ENCODE data around the gene ZNF90. TPM values are rescaled to one million over a fixed set of nuclear protein-coding genes. Genes with fewer than 3 reads are reported as not detected.

Gene ZNF90
- total RNA-seq, result 14.6 and 15.8 TPM in 2 replicates
- 2.8 TPM for total RNA-seq (2013)
- polyA plus RNA-seq, result 8.4 and 9.7 TPM in 2 replicates
- 1.3 and 2.1 TPM in 2 replicates for polyA minus RNA-seq

DNA sequence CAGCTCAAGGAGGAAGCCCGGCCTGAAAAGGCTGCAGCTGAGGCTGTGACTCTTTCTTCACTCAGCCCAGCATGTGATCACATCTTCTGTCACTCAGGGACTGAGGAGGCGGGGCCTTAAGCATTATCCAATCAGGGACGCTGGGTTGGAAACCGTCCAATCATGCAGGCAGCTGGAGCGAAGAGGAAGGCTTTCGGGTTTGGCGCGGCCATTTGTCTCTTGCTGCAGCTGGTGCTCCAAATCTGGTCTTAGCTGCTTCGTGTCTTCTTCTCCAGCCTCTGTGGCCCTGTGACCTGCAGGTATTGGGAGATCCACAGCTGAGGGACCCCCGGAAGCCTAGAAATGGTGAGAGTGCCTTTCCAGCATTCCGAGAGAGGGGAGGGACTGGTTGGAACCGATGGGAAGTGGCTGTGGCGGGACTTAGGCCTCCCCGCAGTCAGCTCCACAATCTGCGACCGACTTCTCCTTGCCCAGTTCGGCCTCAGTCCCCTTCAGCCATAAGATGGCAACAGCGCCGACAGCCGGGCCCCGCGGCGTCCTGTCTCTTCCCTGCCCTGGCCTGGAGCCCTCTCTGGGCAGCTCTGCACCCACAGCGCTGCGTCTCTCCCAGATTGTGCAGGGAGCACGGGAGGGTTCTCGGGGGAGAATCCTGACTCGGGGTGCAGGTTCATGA lies at the start of gene ZNF90:
Gene ZNF90, plus strand, starts transcription at position 210 of the 673 bp plus-strand sequence. Its CDS starts 133 bp downstream, at position 343.
- H3K36me3 ChIP-seq (replicated peaks in 1 of 2; ENCODE audit: control extremely low read depth in 1 of 2, control insufficient read depth in 1 of 2, extremely low read depth in 1 of 2, insufficient read depth in 2 of 2, low read length in 1 of 2), result no peaks in the 10 kb centered on the region
- H3K4me1 ChIP-seq (ENCODE audit: control insufficient read depth in 2 of 2, insufficient read depth in 2 of 2, low read length in 2 of 2), result peaks cover 10 to 14% of the 10 kb centered on the region in 2 donors
- H3K79me2 ChIP-seq (ENCODE audit: control insufficient read depth, insufficient read depth, low read length), result peaks cover 14% of the 10 kb centered on the region
- intact Hi-C loops (cut with micrococcal nuclease), result loop anchor here (1.0 to 10.0 kb wide), 7 partner anchors 25 to 563 kb away; partner anchors contain the start of genes NDUFA13, TSSK6, ZNF486 and ZNF682
- Mint-ChIP-seq H3K27ac (peak within 1 kb of the TSS; percentile 79), H3K27me3 (no peaks in the 10 kb centered on the region), H3K4me1 (peaks cover 25% of the 10 kb centered on the region), H3K4me3 (peak within 1 kb of the TSS; percentile 95), H3K9me3 (ENCODE audit: insufficient read depth) (no peaks in the 10 kb centered on the region)
- ChIA-PET CTCF (interaction anchor here (0.6 to 1.1 kb wide), 4 partner anchors 26 to 715 kb away, joined by 4 to 5 read pairs (median 4); no protein-coding TSS in a partner anchor), POLR2A (interaction anchor here (1.1 to 1.4 kb wide), 3 partner anchors 26 to 488 kb away, joined by 3 to 9 read pairs (median 7); partner anchors contain the start of genes ZNF486 and ZNF737)
- H2AFZ ChIP-seq (ENCODE audit: insufficient read depth, low read depth, low read length, poor library complexity, severe bottlenecking), result peak within 1 kb of the TSS; percentile 86
- no peaks in the 10 kb centered on the region for H3K27me3 ChIP-seq (replicated peaks in 1 of 4; ENCODE audit: control extremely low read depth in 1 of 4, control insufficient read depth in 3 of 4, insufficient read depth in 4 of 4, low read length in 3 of 4)
- H3K9me3 ChIP-seq (ENCODE audit: control extremely low read depth in 1 of 3, control insufficient read depth in 2 of 3, insufficient read depth in 1 of 3, low read length in 2 of 3), result peaks cover 0 to 26% (median 1%) of the 10 kb centered on the region in 3 donors
- peak within 1 kb of the TSS; percentile 79 for H3K4me2 ChIP-seq (replicated peaks; ENCODE audit: low read depth, low read length, poor library complexity, severe bottlenecking)
- ATAC-seq (ENCODE audit: low read depth) (peak; percentile 99), DNase-seq (peak; percentile 93)
- peak within 1 kb of the TSS; percentile 60 to 78 (median 68) for H3K4me3 ChIP-seq (ENCODE audit: control extremely low read depth in 1 of 5, extremely low read depth in 1 of 5, insufficient read depth in 1 of 5, low read depth in 2 of 5, low read length in 4 of 5)
- H3K9ac ChIP-seq (ENCODE audit: low read length), result peak within 1 kb of the TSS; percentile 65
- TF ChIP-seq EZH2 (IDR thresholded peaks at IDR 0.05; ENCODE audit: borderline replicate concordance, insufficient read depth, low read depth, low read length, poor library complexity, severe bottlenecking) (no peak), CTCF (IDR thresholded peaks at IDR 0.05) (no peak)
- H3K27ac ChIP-seq (ENCODE audit: low read length in 2 of 2), result peak within 1 kb of the TSS in 1 of 2 donors; percentile 9
- WGBS (ENCODE audit: insufficient coverage), result 6% methylated on average over 23 of the region's 28 CpGs
- no peaks in the 10 kb centered on the region for H4K20me1 ChIP-seq (ENCODE audit: control insufficient read depth, insufficient read depth, low read length, poor library complexity, severe bottlenecking)

- no peak overlapping the region for H3K4me3 Mint-ChIP-seq
- ChIA-PET CTCF (no interaction called here), POLR2A (no interaction called here)
- Histone ChIP-seq H3K4me1 (ENCODE audit: control insufficient read depth in 2 of 2, insufficient read depth in 2 of 2, low read length in 2 of 2) (no peaks in the 10 kb centered on the region), H4K20me1 (ENCODE audit: control insufficient read depth, insufficient read depth, low read length, poor library complexity, severe bottlenecking) (no peaks in the 10 kb centered on the region), H3K27ac (ENCODE audit: low read length in 2 of 2) (no peak overlapping the region), H3K4me3 (ENCODE audit: control extremely low read depth in 1 of 5, extremely low read depth in 1 of 5, insufficient read depth in 1 of 5, low read depth in 2 of 5, low read length in 4 of 5) (no peak overlapping the region), H3K79me2 (ENCODE audit: control insufficient read depth, insufficient read depth, low read length) (no peaks in the 10 kb centered on the region), H3K36me3 (replicated peaks in 1 of 2; ENCODE audit: control extremely low read depth in 1 of 2, control insufficient read depth in 1 of 2, extremely low read depth in 1 of 2, insufficient read depth in 2 of 2, low read length in 1 of 2) (peaks cover 0 to 6% of the 10 kb centered on the region in 2 experiments), H3K27me3 (replicated peaks in 1 of 4; ENCODE audit: control extremely low read depth in 1 of 4, control insufficient read depth in 3 of 4, insufficient read depth in 4 of 4, low read length in 3 of 4) (no peaks in the 10 kb centered on the region), H3K9me3 (ENCODE audit: control extremely low read depth in 1 of 3, control insufficient read depth in 2 of 3, insufficient read depth in 1 of 3, low read length in 2 of 3) (peaks cover 0 to 1% (median 0%) of the 10 kb centered on the region in 3 donors), H2AFZ (ENCODE audit: insufficient read depth, low read depth, low read length, poor library complexity, severe bottlenecking) (no peak overlapping the region), H3K9ac (ENCODE audit: low read length) (no peak overlapping the region), H3K4me2 (replicated peaks; ENCODE audit: low read depth, low read length, poor library complexity, severe bottlenecking) (no peak overlapping the region)
- ATAC-seq (ENCODE audit: low read depth) (no peak), DNase-seq (no peak)
- H3K27ac Mint-ChIP-seq, result no peak overlapping the region
- WGBS (ENCODE audit: insufficient coverage), result 97% methylated on average over 5 of the region's 6 CpGs
- no peaks in the 10 kb centered on the region for H3K27me3 Mint-ChIP-seq
- no peaks in the 10 kb centered on the region for H3K4me1 Mint-ChIP-seq
- TF ChIP-seq CTCF (IDR thresholded peaks at IDR 0.05), result no peak
- H3K9me3 Mint-ChIP-seq (ENCODE audit: insufficient read depth), result no peaks in the 10 kb centered on the region
- intact Hi-C loops (cut with micrococcal nuclease), result no loop called here
These were observed 49.2 kb upstream of the ZNF90 start for GRCh38 chr19:20028611-20029010.

Measured in B cell (primary cell).